Activated CD4-positive, alpha-beta T cell treated with anti-CD3 and anti-CD28 coated beads, Interleukin-2, amount 50 U/mL, for 1 hour (primary cell): ENCODE data around the gene ADARB1.

Experiments
- DNase-seq: peaks from one replicate; pipeline ENCODE4 v3.0.0-alpha.2; 2020

The ADARB1 gene

DNA sequence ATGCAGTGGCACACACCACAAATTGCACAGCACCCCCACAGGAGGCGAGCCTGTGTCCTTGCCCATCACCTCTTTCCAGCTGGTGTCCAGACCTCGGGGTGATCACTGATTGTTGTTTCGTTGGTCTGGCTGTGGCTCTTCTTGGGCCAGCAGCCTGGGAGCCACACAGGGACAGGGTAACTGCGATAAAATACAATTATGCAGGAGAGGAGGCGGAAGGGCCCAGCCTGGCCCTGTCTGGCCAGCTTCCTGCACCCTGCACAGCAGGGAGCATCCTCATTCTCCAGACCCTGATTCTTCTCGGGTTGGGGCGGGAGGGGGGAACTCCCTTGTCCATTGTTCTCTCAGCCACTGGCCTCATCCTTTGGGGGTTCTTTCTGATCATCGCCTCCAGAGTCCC is 83.6 kb downstream of the ADARB1 start:
- DNase-seq = no peak

DNA sequence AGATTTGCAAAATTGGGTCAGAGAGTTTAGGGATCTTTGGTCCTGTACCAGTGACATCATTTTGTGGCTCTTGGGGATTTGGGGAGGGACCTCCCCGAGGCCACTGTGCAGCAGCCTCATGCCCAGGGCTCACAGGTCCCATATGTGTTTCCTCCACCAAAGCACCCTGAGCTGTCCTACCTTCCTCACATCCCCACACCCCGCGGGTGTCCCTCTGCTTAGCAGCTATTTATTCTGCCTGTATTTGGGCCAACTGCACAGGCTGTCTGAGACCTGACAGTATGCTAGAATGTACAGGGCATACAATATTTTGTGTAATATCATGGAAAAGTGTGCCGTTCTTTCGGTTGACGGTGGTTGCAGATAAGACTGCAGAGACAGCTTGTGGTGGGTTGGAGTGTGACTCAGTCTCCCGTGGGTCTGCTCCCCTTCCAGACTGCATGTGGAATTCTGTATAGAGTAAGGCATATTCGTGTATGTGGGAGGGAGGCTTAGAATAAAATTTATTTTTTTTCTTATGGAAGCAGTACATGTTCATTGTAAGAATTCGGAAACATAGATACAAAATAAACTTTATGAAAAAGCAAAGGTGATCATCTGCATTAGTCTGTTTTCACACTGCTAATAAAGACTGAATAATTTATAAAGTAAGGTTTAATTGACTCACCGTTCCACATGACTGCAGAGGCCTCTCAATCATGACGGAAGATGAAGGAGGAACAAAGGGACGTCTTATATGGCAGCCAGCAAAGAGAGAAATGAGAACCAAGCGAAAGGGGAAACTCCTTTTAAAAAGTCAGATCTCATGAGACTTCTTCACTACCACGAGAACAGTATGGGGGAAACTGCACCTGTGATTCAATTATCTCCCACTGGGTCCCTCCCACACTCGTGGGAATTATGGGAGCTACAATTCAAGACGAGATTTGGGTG is 84.4 kb downstream of the ADARB1 start:
- DNase-seq = no peak

DNA sequence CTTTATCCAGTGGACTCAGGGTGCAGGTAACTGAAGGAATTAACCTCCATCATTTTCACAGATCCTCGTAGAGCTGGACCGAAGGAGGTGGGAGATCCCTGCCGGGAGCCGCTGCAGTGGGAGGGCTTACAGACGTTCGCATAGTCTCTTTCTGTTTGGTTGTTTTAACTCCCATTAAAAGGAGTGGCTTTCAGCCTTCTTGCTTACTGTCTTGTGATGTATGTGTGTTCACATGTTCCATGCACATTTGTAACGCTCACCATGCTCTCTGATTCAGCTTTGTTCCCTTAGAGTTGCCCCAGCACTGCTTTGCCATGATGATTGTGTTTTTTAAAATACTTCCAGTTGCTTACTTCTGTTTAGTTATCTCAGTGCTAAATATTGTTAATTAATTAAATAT is 85.8 kb downstream of the ADARB1 start:
- DNase-seq = no peak

DNA sequence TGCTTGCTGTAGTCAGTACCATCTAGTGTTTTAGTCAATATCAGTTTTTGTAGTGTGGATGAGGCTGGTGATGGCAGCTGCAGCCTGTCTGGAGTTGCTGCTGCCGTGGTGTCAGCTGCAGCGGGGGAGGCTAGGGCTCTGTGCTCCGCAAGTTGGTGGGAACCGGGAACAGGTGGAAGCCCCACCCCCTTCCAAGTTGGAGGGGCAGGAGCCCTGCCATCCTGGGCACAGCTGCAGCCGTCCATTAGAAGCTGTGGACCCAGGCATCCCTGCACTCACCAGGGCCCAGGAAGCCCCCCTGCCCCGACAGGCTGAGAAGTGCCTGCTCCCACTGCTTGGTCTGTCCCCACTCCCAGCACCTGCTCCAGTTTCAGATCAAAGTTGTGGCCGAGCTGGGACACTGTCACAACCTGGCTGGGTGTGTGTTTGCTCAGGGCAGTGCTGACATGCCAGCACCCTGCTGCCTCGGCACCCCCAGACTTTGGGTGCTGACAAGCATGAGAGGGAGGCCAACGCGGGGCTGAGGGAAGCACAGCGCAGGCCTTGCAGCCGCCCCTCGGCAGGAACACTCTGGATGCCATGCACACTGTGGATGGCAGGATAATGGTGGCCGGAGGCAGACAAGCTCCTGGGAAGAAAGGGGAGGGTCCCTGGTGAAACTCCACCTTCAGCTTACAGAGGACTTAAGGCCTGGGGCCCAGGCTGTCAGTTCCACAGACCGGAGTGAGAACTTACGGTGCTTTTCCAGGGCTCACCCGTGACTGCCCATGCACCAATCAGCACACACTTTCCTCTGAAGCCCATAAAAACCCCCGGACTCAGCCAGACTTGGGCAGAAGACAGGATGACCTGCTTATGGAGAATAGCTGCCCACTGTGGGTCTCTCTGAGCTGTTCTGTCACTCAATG is 86.9 kb downstream of the ADARB1 start:
- DNase-seq = no peak

DNA sequence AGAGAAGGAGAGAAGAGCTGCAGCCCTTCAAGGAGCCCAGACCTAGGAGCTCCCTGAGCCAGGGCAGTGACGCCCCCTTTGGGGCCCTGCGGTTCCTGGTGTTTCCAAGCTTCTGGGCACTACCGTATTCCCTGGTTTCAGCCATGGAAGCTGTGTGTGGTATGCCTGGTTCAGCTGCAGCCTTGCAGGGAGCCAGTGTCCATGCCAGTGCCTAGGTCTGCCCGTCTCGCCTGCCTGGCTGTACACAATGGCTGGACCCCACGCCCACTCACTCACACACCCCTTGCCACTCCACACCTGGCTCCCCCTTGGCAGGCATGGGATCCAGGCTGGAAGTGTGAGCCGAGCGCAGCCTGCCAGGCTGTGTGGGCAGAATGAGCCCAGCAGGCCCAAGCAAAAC is 87.7 kb downstream of the ADARB1 start:
- DNase-seq = no peak

DNA sequence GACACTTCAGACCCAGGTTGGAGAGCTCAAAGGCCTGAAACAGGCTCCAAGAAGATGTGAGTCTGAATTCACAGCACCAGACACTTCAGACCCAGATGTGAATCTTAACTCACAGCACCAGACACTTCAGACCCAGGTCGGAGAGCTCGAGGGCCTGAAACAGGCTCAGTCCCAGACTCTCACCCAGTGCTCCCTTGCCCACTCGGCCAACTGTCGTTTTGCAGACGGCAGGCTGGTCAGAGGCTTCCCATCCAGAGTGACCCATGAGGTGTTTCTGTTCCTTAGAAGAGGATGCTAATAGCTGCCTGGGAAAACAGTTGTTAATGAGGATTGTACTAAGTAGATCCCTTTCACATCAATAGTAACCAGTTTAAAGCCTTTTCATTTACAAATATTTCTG is 88.4 kb downstream of the ADARB1 start:
- DNase-seq = no peak

DNA sequence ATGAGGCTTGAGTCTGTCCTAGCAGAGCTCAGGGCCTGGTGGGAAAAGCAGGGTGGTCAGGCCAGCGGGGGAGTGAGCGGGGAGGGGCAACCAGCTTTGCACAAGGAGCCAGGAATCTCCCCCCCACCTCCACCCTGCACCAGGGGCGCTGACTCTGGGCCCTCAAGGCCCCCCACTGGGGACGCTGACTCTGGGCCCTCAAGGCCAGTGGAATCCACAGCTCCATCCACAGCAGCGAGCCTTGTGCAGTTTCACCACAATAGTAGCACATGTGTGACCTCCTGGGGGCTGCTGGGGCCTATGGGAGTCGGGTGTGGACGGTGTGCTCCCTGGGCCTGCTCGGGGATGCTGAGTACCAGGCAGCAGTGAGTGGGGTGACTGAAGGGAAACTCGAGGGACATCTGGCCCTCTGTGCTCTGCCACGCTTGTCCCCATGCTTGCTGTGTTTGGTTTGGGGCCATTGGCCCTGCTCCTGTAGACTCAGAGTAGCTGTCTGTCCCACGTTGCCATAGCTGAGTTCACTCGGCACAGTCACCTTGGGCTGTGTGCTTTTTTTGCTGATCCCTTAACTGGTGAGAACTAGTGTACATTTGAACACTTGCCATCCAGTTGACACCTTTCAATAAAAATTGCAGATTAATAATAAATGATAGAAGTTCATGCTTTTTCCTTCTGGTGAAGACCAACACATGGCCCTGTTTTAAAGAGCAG is 89.2 kb downstream of the ADARB1 start:
- no peak for DNase-seq

DNA sequence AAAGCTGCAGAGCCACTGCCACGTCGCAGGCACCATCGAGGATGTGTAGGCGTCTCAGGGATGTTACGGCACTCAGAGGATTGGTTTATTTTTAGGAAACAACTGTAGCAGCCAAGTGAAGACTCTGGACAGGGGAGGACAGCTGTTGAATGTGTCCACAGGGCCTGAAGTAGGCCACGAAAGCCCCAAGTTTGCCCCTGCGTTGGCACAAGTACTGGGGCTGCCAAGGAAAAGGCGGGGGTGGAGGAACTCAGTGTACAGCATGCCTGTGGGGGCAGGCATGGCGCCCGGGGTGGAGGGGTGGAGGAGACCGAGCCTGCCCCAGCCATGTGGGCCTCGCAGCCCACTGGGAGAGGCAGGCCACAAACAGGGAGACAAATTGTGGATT is 89.7 kb downstream of the ADARB1 start:
- no peak for DNase-seq

DNA sequence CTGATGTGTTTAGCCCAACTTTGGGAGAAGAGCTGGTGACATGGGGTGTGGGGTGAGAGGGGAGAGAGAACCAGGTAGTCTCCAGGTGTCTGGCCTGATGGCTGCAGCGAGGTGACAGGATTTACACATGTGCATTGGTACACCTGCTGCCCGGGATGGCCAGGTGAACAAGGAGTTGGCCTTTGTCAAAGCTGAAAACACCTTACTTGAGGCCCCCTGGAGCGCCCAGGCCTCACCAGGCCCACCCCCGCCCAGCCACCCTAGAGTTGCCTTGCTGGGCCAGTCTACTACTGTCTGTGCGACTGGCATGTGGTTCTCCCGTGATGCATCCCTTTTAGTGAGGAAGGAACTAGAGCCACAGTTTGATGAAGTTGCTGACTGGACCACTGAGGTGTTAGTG is 90.5 kb downstream of the ADARB1 start:
- DNase-seq = no peak

DNA sequence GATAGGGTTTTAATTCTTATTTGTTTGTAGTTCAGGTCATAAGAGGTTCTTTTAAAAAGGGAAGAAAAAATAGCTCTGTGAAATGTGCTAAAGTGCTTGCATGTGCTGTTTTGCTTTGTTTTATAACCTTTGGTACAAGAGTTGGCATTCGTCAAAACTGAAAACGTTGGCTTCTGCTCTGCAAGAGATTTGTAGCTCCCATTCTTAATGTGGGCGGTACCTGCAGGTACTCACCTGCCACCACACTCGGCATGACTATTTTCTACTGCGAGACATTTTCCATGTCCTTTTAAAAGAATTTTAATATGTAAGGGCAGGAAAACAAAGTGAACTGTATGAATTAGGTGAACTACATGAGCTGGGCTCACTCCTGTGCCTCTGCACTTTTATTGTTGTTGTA is 92.6 kb downstream of the ADARB1 start:
- no peak for DNase-seq

DNA sequence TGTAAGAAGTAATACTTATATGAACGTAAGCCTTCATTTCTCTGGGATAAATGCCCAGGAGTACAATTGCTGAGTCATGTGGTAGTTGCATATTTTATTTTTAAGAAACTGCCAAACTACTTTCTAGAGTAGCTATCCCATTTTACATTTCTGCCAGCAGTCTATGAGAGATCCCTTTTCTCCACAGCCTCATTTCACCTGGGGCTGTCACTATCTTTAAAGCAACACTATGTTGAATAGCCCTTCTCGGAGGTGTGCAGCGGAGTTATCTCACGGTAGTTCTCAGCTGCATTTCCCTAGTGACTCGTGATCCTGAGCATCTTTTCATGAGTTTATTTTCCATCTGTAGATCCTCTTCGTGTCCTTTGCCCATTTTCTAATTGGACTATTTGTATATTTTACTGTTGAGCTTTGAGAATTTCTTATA is 93.4 kb downstream of the ADARB1 start:
- DNase-seq = no peak

DNA sequence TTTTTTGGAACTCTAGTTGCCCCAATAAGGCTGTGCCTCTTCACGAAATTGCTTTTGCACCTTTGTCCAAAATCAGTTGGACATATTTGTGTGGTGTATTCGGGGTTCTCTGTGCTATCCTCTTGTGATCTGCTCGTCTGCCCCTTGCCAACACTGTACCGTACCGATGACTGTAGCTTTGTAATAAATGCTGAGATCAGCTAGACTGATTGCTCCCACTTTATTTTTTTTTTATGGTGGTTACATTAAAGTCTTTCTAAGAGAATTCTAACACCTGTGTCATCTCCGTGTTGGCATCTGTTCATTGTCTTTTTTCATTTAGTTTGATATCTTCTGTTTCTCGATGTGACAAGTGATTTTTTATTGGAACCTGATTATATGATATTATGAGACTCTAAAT is 94.1 kb downstream of the ADARB1 start:
- no peak for DNase-seq

DNA sequence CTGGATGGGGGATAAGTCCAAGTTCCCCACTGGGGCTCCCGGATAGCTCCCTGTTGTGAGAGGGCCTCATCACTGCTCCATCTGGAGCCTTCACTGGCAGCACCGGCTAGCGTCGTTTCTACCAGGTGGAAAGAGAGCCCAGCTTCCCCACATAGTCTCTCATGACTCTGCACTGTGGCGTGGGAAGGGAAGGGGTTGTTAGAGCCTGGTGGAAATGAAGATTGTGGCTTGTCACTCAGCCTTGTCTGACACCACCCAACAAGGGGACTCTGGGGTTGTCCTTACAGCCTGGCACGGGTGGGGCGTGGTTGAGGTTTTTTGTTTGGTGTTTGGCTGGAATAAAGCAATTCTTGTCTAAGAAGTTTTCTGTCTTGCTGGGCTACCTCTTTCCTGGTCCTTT is 94.6 kb downstream of the ADARB1 start:
- no peak for DNase-seq

DNA sequence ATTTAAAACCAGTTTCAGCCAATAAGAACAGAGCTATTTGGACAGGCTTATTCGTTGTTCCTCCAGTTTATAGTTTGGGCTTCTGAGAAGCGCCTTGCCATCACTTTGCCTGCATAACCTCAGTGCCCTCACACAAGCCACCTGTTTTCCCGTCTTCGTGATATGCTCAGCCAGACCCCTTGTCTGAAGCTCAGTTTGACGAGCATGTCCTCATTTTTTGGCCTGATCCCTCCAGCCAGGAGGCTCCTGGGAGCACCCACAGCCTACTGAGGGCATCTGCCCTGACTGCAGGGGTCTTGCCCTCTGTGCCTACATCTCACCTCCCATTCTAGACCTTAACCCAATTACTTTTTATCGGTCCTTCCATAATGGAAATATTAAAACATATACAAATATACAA is 95.3 kb downstream of the ADARB1 start:
- DNase-seq = no peak

DNA sequence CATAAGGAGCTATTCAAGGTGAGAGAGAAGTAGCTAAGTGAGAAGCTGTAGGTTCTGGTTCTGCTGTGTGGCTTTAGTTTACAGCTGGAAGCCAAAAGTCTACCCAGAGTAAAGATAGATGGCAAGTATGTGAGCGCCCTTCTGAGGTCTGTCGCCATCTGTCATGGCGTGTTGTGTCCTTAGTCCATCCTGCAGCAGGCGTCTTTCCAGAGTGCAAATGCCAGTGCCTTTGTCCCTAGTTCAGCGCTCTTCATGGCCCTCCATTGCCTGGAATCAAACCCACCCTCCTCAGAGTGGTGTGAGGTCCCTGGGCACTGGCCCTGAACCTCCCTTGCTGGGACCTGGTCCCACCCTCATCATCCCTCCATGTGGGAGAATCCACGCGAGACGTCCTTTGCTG is 96.6 kb downstream of the ADARB1 start:
- DNase-seq = no peak

DNA sequence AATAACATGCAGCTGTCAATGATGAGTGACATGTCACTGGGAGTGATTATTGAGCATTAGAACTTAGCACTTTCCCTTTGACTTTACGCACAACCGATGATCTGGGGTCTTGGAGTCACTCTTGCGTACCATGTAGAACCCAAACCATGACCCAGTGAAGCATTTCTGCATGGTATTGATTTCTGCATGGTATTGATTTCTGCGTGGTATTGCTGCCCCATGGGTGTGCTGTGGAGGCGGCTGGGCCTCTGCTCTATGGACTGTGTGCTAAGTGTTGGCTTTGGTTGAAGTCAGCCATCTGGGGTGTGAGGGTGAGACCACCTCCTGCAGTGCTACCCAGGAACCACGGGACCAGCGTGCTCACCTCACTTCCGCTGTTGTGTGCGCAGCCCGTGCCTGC is 98.0 kb downstream of the ADARB1 start:
- DNase-seq = no peak

DNA sequence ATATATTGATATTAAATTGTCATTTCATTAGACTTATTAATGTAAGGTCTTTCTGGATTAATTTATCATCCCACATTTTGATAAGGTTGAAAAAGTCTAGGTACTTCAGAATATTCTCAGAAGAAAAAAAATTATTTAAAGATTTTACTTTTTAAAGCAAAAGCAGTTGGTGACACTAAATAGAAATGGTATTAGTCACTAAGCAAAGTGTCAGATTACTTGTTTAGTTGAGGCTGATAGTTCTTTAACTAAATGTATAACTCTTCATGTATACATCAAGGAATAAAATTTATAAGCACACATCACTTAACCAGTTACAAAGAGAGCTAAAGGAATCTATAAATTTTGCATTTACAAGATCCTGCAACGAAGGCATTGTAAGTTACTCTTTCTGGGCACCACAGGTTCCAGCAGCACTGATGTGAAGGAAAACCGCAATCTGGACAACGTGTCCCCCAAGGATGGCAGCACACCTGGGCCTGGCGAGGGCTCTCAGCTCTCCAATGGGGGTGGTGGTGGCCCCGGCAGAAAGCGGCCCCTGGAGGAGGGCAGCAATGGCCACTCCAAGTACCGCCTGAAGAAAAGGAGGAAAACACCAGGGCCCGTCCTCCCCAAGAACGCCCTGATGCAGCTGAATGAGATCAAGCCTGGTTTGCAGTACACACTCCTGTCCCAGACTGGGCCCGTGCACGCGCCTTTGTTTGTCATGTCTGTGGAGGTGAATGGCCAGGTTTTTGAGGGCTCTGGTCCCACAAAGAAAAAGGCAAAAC is 101.1 kb downstream of the ADARB1 start:
- no peak for DNase-seq

DNA sequence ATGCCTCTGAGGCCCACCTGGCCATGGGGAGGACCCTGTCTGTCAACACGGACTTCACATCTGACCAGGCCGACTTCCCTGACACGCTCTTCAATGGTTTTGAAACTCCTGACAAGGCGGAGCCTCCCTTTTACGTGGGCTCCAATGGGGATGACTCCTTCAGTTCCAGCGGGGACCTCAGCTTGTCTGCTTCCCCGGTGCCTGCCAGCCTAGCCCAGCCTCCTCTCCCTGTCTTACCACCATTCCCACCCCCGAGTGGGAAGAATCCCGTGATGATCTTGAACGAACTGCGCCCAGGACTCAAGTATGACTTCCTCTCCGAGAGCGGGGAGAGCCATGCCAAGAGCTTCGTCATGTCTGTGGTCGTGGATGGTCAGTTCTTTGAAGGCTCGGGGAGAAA is 101.8 kb downstream of the ADARB1 start:
- DNase-seq = no peak

DNA sequence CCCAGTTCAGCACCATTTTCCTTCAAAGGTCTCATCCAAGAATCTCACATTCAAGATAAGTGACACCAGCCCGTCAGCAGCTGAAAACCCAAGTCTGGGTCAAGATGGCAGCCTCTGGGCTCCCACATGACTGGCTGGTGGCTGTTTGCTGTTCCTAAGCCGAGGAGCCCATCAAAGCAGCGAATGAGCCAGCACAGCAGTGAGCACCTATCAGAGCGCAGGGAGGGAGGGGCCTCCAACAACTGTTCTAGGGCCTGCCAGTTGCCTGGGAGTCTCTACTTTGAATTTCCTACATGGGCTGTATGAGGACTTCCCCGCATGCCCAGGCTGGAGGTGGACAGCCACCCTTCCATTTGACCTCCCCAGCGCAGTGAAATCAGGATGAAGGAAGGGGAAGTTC is 102.7 kb downstream of the ADARB1 start:
- DNase-seq = no peak

DNA sequence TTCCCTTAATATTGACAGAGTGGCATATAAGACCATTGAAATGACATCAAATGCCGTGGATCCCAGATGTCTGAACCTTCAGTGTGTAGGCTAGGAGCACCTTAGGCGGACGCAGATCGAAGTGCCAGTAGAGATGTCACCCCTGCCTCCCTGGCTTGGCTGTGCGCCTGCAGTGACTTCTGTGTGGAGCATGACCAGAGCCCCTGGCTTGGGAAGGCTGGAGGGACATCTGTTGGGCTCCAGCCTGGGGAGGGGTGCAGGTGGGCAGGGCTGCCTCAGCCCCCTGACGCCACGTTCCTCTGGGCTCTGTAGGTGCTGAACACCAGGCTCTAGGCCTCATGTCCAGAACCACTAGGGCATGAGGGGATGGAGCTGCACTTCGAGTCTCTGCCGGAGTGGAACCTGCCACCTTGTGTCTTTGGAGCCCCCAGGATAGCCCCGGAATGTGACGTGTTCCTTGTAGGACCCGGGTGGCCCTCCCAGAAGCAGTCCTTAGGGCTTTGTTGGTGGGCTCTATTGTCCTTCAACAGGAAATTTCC is 103.8 kb downstream of the ADARB1 start:
- DNase-seq = no peak

DNA sequence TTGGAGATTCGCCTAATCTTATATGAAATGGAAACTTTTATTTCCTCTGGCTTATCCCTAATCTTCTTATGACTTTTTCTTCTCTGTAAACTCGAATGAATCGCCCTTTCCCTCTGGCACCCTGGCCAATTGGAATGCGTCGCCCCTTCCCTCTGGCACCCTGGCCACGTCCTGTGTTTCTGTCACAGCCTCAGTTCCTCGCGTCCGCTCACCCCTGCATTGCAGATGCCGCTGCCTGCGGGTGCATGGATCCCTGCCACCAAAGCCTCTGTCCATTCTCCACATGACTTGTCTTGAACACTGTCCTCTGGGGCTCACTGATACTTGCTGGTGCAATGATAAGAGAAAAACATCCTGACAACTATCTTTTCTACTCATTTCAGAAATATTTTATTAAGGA is 104.6 kb downstream of the ADARB1 start:
- no peak for DNase-seq

DNA sequence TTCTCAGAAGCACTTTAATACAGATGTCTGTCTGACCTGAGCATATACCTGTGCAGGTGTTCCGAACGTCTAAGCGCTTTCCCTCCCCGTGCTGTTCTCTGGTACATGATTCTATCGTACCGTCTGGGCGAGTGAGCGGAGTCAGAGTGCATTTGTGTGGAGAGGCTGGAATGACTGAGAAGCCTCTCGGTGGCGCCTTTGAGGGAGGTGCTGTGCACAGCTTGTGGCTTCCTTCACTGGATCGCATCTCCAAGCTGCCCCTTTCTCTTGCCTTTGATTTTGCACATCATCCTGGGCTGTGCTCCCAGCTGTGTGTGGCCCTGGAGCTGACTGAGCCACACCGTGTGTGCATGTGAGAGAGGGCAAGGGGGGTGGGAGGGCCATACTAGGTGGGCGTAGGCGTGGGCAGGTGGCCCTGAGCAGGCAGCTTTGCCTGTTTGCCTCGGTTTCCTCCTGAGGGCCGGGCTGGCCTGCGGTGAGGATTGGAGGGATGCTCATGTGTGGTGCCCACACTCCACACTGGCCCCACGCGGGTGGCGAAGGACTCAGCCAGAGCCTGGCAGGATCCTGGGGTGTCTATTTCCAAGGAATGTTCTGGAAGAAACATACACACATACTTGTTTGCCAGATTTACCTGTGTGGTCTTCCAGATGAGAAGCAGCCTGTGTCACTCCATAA is 105.3 kb downstream of the ADARB1 start:
- DNase-seq = no peak
